HuH-7 (cell line): Measurements from ENCODE around the gene ZNF773.
"Not testable (repeated sequence)": the region's sequence is repeated elsewhere in the genome, so short reads cannot be mapped to it uniquely, and the experiment has no call there.

Experiments
- DNase-seq: peaks from one replicate; pipeline ENCODE4 v3.0.0; 2011; ENCODE audit warnings: low spot score

ZNF773 gene

GRCh38 chr19:57499680-57500395 lies at the start of gene ZNF773:
ZNF773 (plus strand) TSS chr19:57499938; CDS start chr19:57500081, 143 bp downstream.
- DNase-seq, result peak; percentile 89

DNA sequence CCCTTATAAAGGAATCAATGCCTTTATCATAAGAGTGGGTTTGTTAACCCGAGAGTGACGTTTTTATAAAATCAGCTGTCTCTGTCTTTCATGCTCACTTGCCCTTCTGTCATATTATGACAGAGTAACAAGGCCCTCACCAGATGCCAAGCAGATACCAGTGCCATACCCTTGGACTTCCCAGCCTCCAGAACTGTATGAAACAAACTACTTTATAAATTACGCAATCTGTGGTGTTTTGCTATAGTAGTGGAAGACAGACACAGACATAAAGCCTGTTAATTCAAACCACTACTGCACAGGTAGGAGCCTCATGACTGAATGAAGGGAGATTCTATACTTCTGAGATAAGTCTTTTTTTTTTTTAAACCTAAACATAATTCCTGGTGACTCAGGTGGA lies 47.4 kb upstream of the ZNF773 start:
- DNase-seq, result no peak

GRCh38 chr19:57465680-57466381 lies 33.9 kb upstream of the ZNF773 start:
- DNase-seq, result no peak

GRCh38 chr19:57466489-57466888 lies 33.2 kb upstream of the ZNF773 start:
- DNase-seq, result no peak

DNA sequence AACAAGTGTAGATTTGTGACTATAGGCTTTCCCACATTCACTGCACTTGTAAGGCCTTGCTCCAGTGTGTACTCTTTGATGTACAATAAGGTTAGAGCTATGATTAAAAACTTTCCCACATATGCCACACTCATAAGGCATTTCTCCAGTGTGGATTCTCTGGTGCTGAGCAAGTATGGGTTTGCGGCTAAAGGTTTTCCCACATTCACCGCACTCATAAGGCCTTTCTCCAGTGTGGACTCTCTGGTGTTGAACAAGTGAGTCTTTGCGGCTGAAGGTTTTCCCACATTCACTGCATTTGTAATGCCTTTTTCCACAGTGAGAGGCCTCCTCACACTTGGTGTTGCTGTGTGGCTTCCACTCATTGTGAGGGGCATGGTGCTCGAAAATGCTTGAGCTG lies 26.1 kb upstream of the ZNF773 start:
- no peak for DNase-seq

DNA sequence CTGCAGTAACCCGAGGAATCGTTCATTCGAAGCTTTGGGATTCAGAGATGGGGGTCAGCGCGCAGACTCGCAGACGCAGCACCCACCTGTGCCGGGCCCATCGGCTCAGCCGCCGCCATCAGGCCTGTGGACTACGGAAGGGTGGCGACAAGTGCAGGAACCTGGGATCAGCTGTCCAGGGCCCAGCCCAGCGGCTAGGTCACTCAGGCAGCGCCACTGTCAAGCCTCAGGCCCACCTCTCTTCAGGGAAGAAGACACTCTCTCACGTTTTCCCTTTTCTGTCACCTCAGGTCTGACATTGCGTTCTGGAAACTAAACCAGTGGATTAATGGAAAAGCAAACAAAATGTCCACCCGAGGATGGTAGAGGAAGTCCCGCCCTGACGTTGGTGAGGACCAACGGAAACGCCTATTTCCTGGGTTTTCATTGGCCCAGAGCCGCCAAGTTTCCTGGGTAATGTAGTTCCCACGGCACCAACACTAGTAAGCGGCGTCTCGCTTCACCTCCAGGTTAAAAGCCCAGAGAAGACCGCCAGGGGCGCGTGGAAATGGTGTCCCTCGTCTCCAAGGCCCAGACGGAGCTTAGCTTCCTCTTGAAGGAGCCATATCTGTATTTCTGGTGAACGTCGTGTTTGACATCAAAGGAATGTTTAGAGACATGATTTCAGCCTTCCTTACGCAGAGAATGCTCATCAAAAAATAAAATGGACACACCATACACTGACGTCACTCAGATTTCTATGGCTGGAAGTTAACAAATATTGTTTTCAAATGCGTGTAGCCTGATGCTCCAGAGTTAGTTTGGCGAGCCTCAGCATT lies 22.3 kb upstream of the ZNF773 start, which contains the start of gene ZNF772:
Gene ZNF772, minus strand, starts transcription at position 376 of the 818 bp plus-strand sequence. Its CDS starts 257 bp downstream, at position 119.
- DNase-seq, result peak; percentile 96

DNA sequence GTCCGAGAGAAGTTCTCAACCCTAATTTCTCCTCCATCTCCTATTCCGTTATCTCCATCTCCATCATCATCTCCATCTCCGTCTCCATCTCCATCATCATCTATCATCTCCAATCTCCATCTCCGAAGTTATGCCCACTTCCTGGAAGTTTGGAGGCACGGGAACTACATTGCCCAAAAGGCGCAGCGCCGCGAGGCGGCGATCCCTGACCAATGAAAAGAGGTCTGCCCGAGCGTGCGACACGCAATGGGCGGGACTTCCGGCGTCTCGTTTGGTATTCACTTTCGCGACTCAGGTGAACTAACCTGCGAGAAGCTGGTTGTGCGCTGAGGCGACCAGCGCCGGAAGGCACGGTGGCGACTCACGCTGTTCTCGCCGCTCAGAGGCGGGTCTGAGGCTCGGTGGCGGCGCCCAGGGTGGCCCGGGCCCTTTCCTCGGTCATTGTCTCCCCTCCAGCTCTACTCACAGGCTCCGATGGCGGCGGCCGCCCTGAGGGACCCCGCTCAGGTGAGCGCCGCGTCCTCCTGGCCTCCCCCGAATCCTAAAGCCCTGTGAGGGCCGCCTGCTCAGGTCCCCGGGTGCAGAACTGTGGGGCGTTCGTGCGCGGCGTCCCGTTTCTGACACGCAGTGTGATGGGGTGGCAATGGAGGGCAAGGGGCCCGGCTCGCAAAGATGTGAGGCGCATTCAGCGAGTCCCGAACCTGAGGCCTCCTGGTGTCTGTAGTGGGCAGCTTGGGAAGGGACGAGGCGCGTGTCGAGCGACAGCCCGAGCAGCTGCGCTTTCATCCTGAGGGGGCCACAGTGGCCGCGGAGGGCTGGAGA lies 12.1 kb upstream of the ZNF773 start, which contains the start of gene ZNF419:
Gene ZNF419, plus strand, starts transcription at position 274 of the 822 bp plus-strand sequence. Its CDS starts 201 bp downstream, at position 475.
- DNase-seq, result peak; percentile 94

DNA sequence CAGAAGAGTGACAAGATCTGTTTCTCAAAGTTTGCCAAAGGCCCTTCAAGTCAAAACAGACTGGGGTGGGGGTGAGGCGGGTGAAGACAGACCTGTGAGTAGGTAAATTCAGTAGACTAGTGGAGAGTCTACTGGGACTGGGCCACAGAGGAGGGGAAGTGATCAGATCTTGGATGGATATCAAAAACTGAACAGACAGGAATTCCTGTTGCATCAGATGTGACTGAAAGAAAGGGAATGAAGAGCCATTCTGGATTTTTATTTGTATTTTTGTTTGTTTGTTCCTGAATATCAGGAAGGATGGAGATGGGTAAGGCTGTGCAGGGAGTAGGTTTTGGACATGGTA lies 11.5 kb upstream of the ZNF773 start:
- not testable (repeated sequence) for DNase-seq

DNA sequence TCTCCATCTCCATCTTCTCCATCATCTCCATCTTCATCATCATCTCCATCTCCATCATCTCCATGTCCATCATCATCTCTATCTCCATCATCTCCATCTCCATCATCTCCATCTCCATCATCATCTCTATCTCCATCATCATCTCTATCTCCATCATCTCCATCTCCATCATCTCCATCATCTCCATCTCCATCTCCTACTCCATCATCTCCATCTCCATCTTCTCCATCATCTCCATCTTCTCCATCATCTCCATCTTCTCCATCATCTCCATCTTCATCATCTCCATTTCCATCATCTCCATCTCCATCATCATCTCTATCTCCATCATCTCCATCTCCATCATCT lies 432 bp upstream of the ZNF773 start:
- DNase-seq, result not testable (repeated sequence)

GRCh38 chr19:57500400-57500799 lies 662 bp downstream of the ZNF773 start:
- DNase-seq, result not testable (repeated sequence)

GRCh38 chr19:57506163-57506562 lies 6.4 kb downstream of the ZNF773 start:
- DNase-seq, result no peak

DNA sequence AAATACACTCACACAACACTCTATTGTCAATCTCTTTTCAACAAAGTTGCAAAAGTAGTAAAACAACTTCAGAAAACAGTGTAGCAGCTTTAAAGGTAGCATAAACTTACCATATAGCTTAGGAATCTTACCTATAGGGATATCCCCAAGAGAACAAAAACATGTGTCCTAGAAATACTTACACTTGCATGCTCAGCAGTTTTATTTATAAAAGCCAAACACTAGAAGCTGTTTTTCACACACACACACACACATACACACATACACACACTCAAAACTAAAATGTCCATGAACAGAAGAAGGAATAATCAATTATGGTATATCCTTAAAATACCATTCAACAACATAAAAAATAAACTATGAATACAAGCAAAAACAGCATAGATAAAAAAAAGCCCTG lies 11.7 kb downstream of the ZNF773 start:
- no peak for DNase-seq

GRCh38 chr19:57512845-57513244 lies 13.1 kb downstream of the ZNF773 start:
- no peak for DNase-seq

DNA sequence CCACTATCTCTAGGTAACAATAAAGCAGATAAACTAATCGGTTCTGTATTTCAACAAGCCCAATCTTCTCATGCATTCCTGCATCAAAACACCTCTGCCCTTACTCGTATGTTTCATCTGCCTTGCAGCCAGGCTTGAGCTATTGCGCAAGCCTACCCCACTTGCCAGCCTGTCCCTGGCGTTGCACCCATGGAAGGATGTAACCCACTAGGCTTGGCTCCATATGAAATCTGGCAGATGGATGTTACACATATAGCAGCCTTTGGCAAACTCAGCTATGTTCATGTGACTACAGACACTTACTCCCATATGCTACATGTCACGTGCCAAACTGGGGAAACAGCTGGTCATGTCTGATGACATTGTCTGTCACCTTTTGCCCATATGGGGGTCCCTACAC lies 15.5 kb downstream of the ZNF773 start:
- DNase-seq, result no peak

GRCh38 chr19:57518021-57518420 lies 18.3 kb downstream of the ZNF773 start:
- not testable (repeated sequence) for DNase-seq

DNA sequence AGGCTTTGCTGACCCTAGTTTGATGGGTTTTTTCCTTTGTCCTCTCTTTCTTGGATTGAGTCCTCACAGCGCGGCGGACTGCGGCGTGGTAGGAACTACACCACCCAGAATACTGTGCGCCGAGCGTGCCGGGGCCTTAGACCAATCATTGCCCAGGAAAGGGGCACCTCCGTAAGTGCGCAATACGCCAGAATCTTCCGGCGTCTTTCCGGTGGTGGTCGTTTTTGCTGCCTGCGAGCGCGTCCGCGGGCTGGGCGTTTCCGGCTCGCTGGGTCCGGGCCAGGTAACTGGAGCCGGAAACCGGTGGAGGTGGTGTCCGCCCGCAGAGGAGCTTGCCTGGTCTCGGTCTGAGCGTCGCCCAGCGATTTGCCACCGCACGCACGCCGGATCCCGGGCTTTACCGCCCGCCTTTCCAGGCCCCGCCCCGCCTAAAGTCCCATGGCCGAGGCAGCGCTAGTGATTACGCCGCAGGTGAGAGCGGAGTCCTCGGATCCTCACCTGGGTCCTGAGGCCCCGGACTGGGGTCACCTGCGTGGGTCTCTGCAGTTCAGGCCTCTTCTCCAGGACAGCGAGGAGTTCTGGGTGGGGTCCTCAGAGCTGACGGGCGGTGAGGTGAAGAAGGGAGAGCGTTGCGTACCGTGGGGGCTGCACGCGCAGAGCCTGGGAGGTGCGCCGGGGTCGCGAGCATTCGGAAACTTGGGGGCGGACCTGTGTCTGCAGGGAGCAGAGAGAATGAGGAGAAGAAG lies 27.6 kb downstream of the ZNF773 start, which contains the start of gene ZNF549:
Gene ZNF549, plus strand, starts transcription at position 221 of the 746 bp plus-strand sequence. Its CDS starts 218 bp downstream, at position 439.
- DNase-seq, result no peak

DNA sequence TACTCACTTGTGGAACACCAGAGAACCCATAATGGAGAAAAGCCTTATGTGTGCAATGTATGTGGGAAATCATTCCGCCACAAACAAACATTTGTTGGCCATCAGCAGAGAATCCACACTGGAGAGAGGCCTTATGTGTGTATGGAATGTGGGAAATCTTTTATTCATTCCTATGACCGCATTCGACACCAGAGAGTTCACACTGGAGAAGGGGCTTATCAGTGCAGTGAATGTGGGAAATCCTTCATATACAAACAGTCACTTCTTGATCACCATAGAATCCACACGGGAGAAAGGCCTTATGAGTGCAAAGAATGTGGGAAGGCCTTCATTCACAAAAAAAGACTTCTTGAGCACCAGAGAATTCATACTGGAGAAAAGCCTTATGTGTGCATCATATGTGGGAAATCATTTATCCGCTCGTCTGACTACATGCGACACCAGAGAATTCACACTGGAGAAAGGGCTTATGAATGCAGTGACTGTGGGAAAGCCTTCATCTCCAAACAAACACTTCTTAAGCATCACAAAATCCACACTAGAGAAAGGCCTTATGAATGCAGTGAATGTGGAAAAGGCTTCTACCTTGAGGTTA lies 38.3 kb downstream of the ZNF773 start:
- no peak for DNase-seq

DNA sequence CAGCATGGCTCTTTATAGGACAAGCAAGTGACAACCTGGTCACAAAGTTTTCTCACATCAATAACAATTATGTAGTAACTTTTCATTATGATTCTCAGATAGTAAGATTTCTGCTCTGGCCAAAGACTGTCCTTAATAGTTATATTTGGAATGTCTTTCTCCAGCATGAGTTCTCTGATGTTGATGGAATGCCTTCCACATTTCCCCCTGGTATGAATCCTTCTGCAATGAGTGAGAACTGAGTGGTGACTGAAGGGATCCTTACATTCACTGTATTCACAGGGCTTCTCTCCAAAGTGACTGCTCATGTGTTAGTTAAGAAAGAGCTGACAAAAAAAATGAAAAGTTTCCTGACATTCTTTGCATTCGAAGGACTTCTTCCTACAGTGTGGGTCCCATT lies 46.8 kb downstream of the ZNF773 start:
- no peak for DNase-seq

DNA sequence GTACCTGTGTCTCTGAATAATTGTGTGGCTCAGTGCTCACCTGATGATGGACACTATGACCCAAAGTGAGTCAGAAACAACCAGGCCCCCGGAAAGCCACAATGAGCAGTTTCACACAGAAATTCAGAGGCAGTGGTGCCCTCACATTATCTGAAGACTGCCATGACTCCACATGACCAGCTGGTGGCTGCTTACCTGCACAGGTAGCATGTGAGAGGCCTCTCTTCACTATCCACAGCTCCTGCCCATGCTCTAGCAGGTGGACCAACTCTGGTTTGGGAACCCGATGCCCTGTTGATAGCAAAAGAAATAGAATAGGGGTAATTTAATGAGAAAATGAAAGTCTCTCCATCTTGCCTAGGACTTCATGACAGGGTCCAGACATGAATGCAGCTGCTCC lies 52.7 kb downstream of the ZNF773 start:
- DNase-seq, result no peak

- DNase-seq, result no peak
Observed at GRCh38 chr19:57557659-57558058, 57.9 kb downstream of the ZNF773 start.
